HCT116 (cell line): ENCODE results near the gene DLEC1. TPM values are rescaled to one million over a fixed set of nuclear protein-coding genes. Genes with fewer than 3 reads are reported as not detected.

Source experiments
- ATAC-seq: fragments of 200-7000 bp; cut with Tn5 transposase; 2 replicates; pipeline ENCODE4 v1.9.1; 2020; ENCODE audit warnings: mild to moderate bottlenecking, moderate library complexity
- BruUV-seq: library from RNA; stranded (reverse); fragments of 400-500 nt; replicated peaks from 2 replicates; lab custom pipeline; 2021; lab: Mats Ljungman, UMichigan
- CTCF ChIA-PET: fragments of 300-600 bp; sonication (Branson Sonifier 250); formaldehyde crosslinking; loops from one replicate; lab custom pipeline; 2021; ENCODE audit warnings: antibody characterized with exemption; lab: Charles Lee
- POLR2A ChIA-PET: fragments of 300-600, 350-600 bp; sonication (Branson Sonifier 250); formaldehyde crosslinking; loops from one replicate; lab custom pipeline; 2021; ENCODE audit warnings: antibody characterized with exemption; lab: Charles Lee
- RAD21 ChIA-PET, 2 experiments: fragments of 300-600 bp; sonication (Branson Sonifier 250); formaldehyde crosslinking; loops; one replicate each; lab custom pipeline; 2023; ENCODE audit warnings: low total read pairs in 2 of 2; ENCODE audit not compliant: uncharacterized antibody in 2 of 2, unreplicated experiment in 2 of 2, low non-redundant PET in 1 of 2; lab: Charles Lee
- DNase-seq: peaks from one replicate; pipeline ENCODE4 v3.0.0-alpha.2; 2010; ENCODE audit warnings: low read depth, low spot score
- H2AFZ ChIP-seq: fragments of 200-600 bp; shearing (Covaris generic), sonication (generic); 2 replicates; pipeline ENCODE4 v1.6.1; 2017; ENCODE audit warnings: low read depth, mixed run types, mixed read lengths, antibody characterized with exemption, low read length; ENCODE audit not compliant: poor library complexity, severe bottlenecking
- H3K27ac ChIP-seq: 2 replicates; pipeline ENCODE4 v1.5.1; 2012; ENCODE audit warnings: low read depth, low read length
- H3K27me3 ChIP-seq: fragments of 200-600 bp; sonication (generic); 2 replicates; pipeline ENCODE4 v1.6.1; 2016; ENCODE audit warnings: mixed run types, low read length, mixed read lengths; ENCODE audit not compliant: insufficient read depth
- H3K36me3 ChIP-seq, 2 experiments: fragments of 200-500 bp in 1 of 2; fragments of 200-600 bp in 1 of 2; sonication (Bioruptor generic) in 1 of 2; sonication (generic) in 1 of 2; 2 replicates each; pipeline versions ENCODE4 v1.5.1 to v1.6.1; 2014 to 2016; ENCODE audit warnings: low read length in 2 of 2, inconsistent platforms in 1 of 2, mixed read lengths in 1 of 2, mixed run types in 1 of 2; ENCODE audit not compliant: insufficient read depth in 2 of 2, control insufficient read depth in 1 of 2
- H3K4me1 ChIP-seq, 2 experiments: fragments of 200-600 bp in 1 of 2; sonication (generic) in 1 of 2; 2 replicates each; pipeline versions ENCODE4 v1.5.1 to v1.6.1; 2012 to 2017; ENCODE audit warnings: low read length in 2 of 2, inconsistent platforms in 1 of 2, mild to moderate bottlenecking in 1 of 2, mixed read lengths in 1 of 2, mixed run types in 1 of 2, moderate library complexity in 1 of 2; ENCODE audit not compliant: insufficient read depth in 2 of 2, control insufficient read depth in 1 of 2
- H3K4me2 ChIP-seq: fragments of 200-600 bp; sonication (generic); 2 replicates; pipeline ENCODE4 v1.6.1; 2017; ENCODE audit warnings: mixed run types, low read length, mixed read lengths
- H3K4me3 ChIP-seq, 2 experiments: fragments of 200-600 bp in 1 of 2; sonication (generic) in 1 of 2; replicated peaks in 1 of 2; 2 replicates each; pipeline ENCODE4 v1.5.1; 2011 to 2016; ENCODE audit warnings: low read length in 2 of 2, control low read depth in 1 of 2, low read depth in 1 of 2, mild to moderate bottlenecking in 1 of 2, mixed read lengths in 1 of 2, mixed run types in 1 of 2
- H3K79me2 ChIP-seq: fragments of 200-600 bp; sonication (generic); 2 replicates; pipeline ENCODE4 v1.6.1; 2017; ENCODE audit warnings: mild to moderate bottlenecking, mixed run types, low read length, moderate library complexity, mixed read lengths; ENCODE audit not compliant: insufficient read depth
- H3K9ac ChIP-seq: fragments of 200-600 bp; sonication (generic); 2 replicates; pipeline ENCODE4 v1.6.1; 2016; ENCODE audit warnings: low read length, mixed read lengths
- H3K9me2 ChIP-seq: fragments of 200-600 bp; sonication (generic), shearing (Covaris generic); 2 replicates; pipeline ENCODE4 v1.6.1; 2017; ENCODE audit warnings: mixed run types, mild to moderate bottlenecking, moderate library complexity; ENCODE audit not compliant: insufficient read depth
- H3K9me3 ChIP-seq, 2 experiments: fragments of 200-500 bp in 1 of 2; fragments of 200-600 bp in 1 of 2; sonication (Bioruptor generic) in 1 of 2; sonication (generic) in 1 of 2; 2 replicates each; pipeline ENCODE4 v1.6.1; 2014 to 2017; ENCODE audit warnings: low read length in 2 of 2, mixed read lengths in 2 of 2, inconsistent platforms in 1 of 2, low read depth in 1 of 2, mild to moderate bottlenecking in 1 of 2, mixed run types in 1 of 2, moderate library complexity in 1 of 2; ENCODE audit not compliant: control insufficient read depth in 1 of 2, insufficient read depth in 1 of 2
- H4K20me1 ChIP-seq: fragments of 200-600 bp; sonication (generic), shearing (Covaris generic); 2 replicates; pipeline ENCODE4 v1.6.1; 2017; ENCODE audit warnings: mixed run types, mild to moderate bottlenecking, moderate library complexity; ENCODE audit not compliant: insufficient read depth
- CEBPB ChIP-seq: IDR thresholded peaks from 2 replicates; pipeline ENCODE4 v1.6.1; 2012; ENCODE audit warnings: low read depth
- CTCF ChIP-seq, 3 experiments: fragments of 200-600 bp in 1 of 3; sonication (generic) in 1 of 3; IDR thresholded peaks in 2 of 3; conservative IDR thresholded peaks in 1 of 3; 2 replicates each; pipeline ENCODE4 v1.5.1; 2012 to 2017; ENCODE audit warnings: low read depth in 2 of 3, low read length in 2 of 3, antibody characterized with exemption in 1 of 3, borderline replicate concordance in 1 of 3, control low read depth in 1 of 3, mild to moderate bottlenecking in 1 of 3, mixed read lengths in 1 of 3, mixed run types in 1 of 3, moderate library complexity in 1 of 3; ENCODE audit not compliant: insufficient read depth in 1 of 3
- EGR1 ChIP-seq: IDR thresholded peaks from 2 replicates; pipeline ENCODE4 v1.6.1; 2012; ENCODE audit warnings: low read depth
- ELF1 ChIP-seq: IDR thresholded peaks from 2 replicates; pipeline ENCODE4 v1.6.1; 2012; ENCODE audit warnings: low read depth, borderline replicate concordance
- EZH2 ChIP-seq: fragments of 200-600 bp; sonication (generic); IDR thresholded peaks from 2 replicates; pipeline ENCODE4 v1.6.1; 2017; ENCODE audit warnings: antibody characterized with exemption, mixed run types
- EZH2phosphoT487 ChIP-seq: fragments of 200-600 bp; IDR thresholded peaks from 2 replicates; pipeline ENCODE4 v1.6.1; 2018; ENCODE audit warnings: antibody characterized with exemption, borderline replicate concordance
- FOSL1 ChIP-seq: IDR thresholded peaks from 2 replicates; pipeline ENCODE4 v1.6.1; 2012; ENCODE audit warnings: low read depth
- RAD21 ChIP-seq: IDR thresholded peaks from 2 replicates; pipeline ENCODE4 v1.6.1; 2012; ENCODE audit warnings: low read depth, mild to moderate bottlenecking
- REST ChIP-seq: IDR thresholded peaks from 2 replicates; pipeline ENCODE4 v1.6.1; 2012; ENCODE audit warnings: low read depth
- SRF ChIP-seq: IDR thresholded peaks from 2 replicates; pipeline ENCODE4 v1.6.1; 2012; ENCODE audit warnings: low read depth
- TCF7L2 ChIP-seq: IDR thresholded peaks from 2 replicates; pipeline ENCODE4 v1.7.0; 2011; ENCODE audit warnings: borderline replicate concordance, inconsistent platforms; ENCODE audit not compliant: insufficient read depth, insufficient read length; ENCODE audit errors: extremely low read depth
- ZFX ChIP-seq: fragments of 450-650 bp; IDR thresholded peaks from 2 replicates; pipeline ENCODE4 v1.6.1; 2017
- intact Hi-C: fragments of 100-400 bp; cut with micrococcal nuclease; formaldehyde crosslinking; loops from 2 replicates; pipeline ENCODE4 v1.10.0; 2022
- total RNA-seq: library from RNA; stranded (reverse); gene quantifications from one replicate; pipeline ENCODE4 v1.2.1, GENCODE V29; 2021; ENCODE audit not compliant: unreplicated experiment

Gene DLEC1
- total RNA-seq, 1 experiment from 2014 or later = 0.61 TPM

DNA sequence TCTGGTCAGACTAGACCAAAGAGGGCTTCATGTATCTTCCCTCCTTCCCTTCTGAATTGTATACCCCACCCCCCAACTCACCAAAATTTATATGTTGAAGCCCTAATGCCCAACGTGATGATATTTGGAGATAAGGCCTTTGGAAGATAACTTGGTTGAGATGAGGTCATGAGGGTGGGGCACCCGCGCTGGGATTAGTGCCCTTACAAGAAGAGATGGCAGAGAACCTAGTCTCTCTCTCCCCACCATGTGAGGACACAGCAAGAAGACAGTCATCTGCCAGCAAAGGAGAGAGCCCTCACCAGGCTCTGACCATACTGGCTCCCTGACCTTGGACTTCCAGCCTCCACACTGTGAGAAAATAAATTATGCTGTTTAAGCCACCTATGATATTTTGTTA, 23.0 kb upstream of the DLEC1 start:
- no peak for TF ChIP-seq REST
- no peak for TF ChIP-seq TCF7L2
- no peak for TF ChIP-seq CEBPB
- POLR2A ChIA-PET = no interaction called here
- no TSS peak for BruUV-seq
- ATAC-seq (no peak), DNase-seq (no peak)
- RAD21 ChIA-PET = no interaction called here
- Histone ChIP-seq H3K36me3 (peaks cover 0 to 7% of the 10 kb centered on the region in 2 experiments; a peak in 2 of 4 replicates), H3K27ac (no peak overlapping the region), H3K4me3 (no peak overlapping the region), H3K27me3 (no peaks in the 10 kb centered on the region), H3K4me1 (no peaks in the 10 kb centered on the region), H4K20me1 (no peaks in the 10 kb centered on the region), H3K9me3 (no peaks in the 10 kb centered on the region; a peak in 1 of 4 replicates), H3K9ac (no peak overlapping the region), H3K79me2 (no peaks in the 10 kb centered on the region), H2AFZ (no peak overlapping the region), H3K4me2 (no peak overlapping the region), H3K9me2 (no peaks in the 10 kb centered on the region)
- CTCF ChIA-PET = no interaction called here
- intact Hi-C loops = no loop called here

DNA sequence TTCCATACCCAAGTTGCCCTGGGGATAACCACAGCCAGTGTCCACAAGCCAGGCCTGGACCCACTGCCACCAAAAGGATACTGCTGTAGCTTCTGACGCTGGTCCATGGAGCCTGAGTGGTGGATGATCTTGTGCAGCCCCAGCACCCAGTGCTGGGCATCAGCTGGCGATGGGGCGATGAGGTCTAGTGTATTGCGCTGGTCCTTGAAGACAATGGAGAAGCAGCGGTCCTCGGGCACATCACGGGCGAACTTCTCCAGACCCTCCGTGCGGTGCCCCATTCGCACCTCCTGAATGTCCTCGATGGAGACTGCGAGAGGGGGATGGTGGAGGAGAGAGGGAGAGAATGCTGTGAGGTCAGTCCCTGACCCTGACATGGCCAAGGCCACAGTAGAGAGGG, 22.6 kb upstream of the DLEC1 start:
- ChIA-PET CTCF (no interaction called here), POLR2A (no interaction called here), RAD21 (no interaction called here)
- intact Hi-C loops = no loop called here
- no peaks in the 10 kb centered on the region for H3K27me3 ChIP-seq
- H3K9ac ChIP-seq = no peak overlapping the region
- no peak for DNase-seq
- no TSS peak for BruUV-seq
- no peaks in the 10 kb centered on the region; a peak in 1 of 4 replicates for H3K9me3 ChIP-seq
- peaks cover 0 to 7% of the 10 kb centered on the region in 2 experiments; a peak in 2 of 4 replicates for H3K36me3 ChIP-seq
- H3K4me3 ChIP-seq = no peak overlapping the region
- no peak for ATAC-seq
- H4K20me1 ChIP-seq = no peaks in the 10 kb centered on the region
- no peaks in the 10 kb centered on the region for H3K79me2 ChIP-seq
- H3K4me2 ChIP-seq = no peak overlapping the region
- H2AFZ ChIP-seq = no peak overlapping the region
- no peaks in the 10 kb centered on the region for H3K4me1 ChIP-seq
- no peak overlapping the region for H3K27ac ChIP-seq
- no peaks in the 10 kb centered on the region for H3K9me2 ChIP-seq
- TF ChIP-seq EGR1 = no peak
- TF ChIP-seq EZH2phosphoT487 = no peak
- TF ChIP-seq CTCF (IDR thresholded peaks at IDR 0.05 in 2 of 3, conservative IDR thresholded peaks at IDR 0.05 in 1 of 3; ENCODE audit: borderline replicate concordance in 1 of 3, insufficient read depth in 1 of 3, low read depth in 2 of 3, low read length in 2 of 3) = no peak
- TF ChIP-seq RAD21 = no peak
- no peak for TF ChIP-seq EZH2
- no peak for TF ChIP-seq CEBPB
- no peak for TF ChIP-seq ZFX
- no peak for TF ChIP-seq FOSL1
- no peak for TF ChIP-seq SRF
- no peak for TF ChIP-seq ELF1
